Measurements from ENCODE around the gene TTLL8. TPM values are rescaled to one million over a fixed set of nuclear protein-coding genes. Genes with fewer than 3 reads are reported as not detected.

The TTLL8 gene
- polyA plus RNA-seq, 1 donor from 2014 or later: not detected

DNA sequence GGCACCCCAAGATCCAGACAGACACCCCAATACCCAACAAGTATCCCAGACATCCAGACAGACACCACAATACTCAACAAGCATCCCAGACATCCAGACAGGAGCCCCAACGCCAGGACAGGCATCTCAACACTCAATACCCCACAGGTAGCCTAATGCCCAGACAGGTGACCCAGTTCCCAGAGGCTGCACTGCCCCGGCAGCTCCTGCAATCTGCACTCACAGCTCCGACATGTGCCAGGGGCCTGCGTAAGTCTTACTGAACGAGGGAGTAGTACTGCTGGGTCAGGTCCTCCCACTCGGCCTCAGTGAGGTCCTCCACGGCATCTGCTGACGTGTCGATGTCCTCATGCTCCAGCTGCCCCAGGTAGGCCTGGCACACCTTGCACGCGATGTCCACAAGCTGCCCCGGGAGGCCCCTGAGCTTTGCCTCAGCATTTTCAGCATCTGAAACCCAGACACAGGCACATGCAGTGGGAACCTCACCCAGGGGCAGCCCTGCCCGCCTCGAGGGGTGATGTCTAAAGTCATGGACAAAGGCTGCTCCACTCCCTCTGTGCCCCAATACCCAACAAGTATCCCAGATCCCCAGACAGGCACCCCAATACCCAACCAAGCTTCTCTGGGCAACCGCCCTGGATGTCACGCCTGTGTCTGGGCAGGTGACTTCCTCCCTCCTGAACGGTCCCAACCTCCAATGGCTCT lies 16.6 kb downstream of the TTLL8 start:
- H4K20me1 ChIP-seq (ENCODE audit: insufficient read depth): no peaks in the 10 kb centered on the region
- no peaks in the 10 kb centered on the region for H3F3A ChIP-seq (ENCODE audit: insufficient read depth, low read length, poor library complexity, severe bottlenecking)
- H3K4me2 ChIP-seq (ENCODE audit: low read length): no peak overlapping the region
- H3K9ac ChIP-seq (ENCODE audit: low read length): no peak overlapping the region
- no peak overlapping the region for H3K4me3 ChIP-seq (ENCODE audit: low read length)
- no peaks in the 10 kb centered on the region for H3K27me3 ChIP-seq (ENCODE audit: insufficient read depth, low read depth, low read length)
- H3K9me3 ChIP-seq (ENCODE audit: low read length): no peaks in the 10 kb centered on the region
- TF ChIP-seq, protein P1, sequence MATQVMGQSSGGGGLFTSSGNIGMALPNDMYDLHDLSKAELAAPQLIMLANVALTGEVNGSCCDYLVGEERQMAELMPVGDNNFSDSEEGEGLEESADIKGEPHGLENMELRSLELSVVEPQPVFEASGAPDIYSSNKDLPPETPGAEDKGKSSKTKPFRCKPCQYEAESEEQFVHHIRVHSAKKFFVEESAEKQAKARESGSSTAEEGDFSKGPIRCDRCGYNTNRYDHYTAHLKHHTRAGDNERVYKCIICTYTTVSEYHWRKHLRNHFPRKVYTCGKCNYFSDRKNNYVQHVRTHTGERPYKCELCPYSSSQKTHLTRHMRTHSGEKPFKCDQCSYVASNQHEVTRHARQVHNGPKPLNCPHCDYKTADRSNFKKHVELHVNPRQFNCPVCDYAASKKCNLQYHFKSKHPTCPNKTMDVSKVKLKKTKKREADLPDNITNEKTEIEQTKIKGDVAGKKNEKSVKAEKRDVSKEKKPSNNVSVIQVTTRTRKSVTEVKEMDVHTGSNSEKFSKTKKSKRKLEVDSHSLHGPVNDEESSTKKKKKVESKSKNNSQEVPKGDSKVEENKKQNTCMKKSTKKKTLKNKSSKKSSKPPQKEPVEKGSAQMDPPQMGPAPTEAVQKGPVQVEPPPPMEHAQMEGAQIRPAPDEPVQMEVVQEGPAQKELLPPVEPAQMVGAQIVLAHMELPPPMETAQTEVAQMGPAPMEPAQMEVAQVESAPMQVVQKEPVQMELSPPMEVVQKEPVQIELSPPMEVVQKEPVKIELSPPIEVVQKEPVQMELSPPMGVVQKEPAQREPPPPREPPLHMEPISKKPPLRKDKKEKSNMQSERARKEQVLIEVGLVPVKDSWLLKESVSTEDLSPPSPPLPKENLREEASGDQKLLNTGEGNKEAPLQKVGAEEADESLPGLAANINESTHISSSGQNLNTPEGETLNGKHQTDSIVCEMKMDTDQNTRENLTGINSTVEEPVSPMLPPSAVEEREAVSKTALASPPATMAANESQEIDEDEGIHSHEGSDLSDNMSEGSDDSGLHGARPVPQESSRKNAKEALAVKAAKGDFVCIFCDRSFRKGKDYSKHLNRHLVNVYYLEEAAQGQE (IDR thresholded peaks at IDR 0.05; ENCODE audit: borderline replicate concordance): no peak
- no peak for TF ChIP-seq SMC3 (conservative IDR thresholded peaks at IDR 0.05; ENCODE audit: poor library complexity)
- no peaks in the 10 kb centered on the region for H3K79me2 ChIP-seq (replicated peaks; ENCODE audit: insufficient read depth, low read length)
- no peak overlapping the region for H2AFZ ChIP-seq (ENCODE audit: low read depth, low read length)
- no peaks in the 10 kb centered on the region for H3K9me2 ChIP-seq (ENCODE audit: insufficient read depth, low read length)
- no peak overlapping the region for H3K27ac ChIP-seq (ENCODE audit: low read length)
- H3K36me3 ChIP-seq (ENCODE audit: insufficient read depth, low read length): no peaks in the 10 kb centered on the region

DNA sequence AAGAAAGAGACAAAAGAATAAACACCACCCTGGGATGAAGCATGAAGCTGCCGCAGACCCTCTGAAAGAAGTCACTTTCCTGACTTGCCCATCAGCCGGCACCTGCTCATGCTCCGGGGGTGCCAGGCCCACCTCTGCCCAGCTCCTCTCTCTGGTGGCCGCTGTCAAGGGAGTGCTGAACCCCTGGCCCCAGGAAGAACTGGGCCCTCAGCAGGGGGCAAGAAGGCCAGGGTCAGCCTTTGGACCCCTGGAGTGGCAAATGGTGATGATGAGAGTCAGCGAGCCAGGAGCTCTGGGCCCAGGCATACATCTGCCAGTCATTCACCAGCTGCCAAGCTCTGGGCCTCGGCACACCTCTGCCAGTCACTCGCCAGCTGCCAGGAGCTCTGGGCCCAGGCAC lies 17.4 kb downstream of the TTLL8 start:
- no peak overlapping the region for H3K27ac ChIP-seq (ENCODE audit: low read length)
- H3K36me3 ChIP-seq (ENCODE audit: insufficient read depth, low read length): no peaks in the 10 kb centered on the region
- TF ChIP-seq, protein P2, sequence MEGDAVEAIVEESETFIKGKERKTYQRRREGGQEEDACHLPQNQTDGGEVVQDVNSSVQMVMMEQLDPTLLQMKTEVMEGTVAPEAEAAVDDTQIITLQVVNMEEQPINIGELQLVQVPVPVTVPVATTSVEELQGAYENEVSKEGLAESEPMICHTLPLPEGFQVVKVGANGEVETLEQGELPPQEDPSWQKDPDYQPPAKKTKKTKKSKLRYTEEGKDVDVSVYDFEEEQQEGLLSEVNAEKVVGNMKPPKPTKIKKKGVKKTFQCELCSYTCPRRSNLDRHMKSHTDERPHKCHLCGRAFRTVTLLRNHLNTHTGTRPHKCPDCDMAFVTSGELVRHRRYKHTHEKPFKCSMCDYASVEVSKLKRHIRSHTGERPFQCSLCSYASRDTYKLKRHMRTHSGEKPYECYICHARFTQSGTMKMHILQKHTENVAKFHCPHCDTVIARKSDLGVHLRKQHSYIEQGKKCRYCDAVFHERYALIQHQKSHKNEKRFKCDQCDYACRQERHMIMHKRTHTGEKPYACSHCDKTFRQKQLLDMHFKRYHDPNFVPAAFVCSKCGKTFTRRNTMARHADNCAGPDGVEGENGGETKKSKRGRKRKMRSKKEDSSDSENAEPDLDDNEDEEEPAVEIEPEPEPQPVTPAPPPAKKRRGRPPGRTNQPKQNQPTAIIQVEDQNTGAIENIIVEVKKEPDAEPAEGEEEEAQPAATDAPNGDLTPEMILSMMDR (IDR thresholded peaks at IDR 0.05; ENCODE audit: poor library complexity, severe bottlenecking): no peak
- TF ChIP-seq, protein P1 (IDR thresholded peaks at IDR 0.05; ENCODE audit: borderline replicate concordance): no peak
- TF ChIP-seq POLR2AphosphoS5 (IDR thresholded peaks at IDR 0.05) (no peak), MXI1 (conservative IDR thresholded peaks at IDR 0.05; ENCODE audit: poor library complexity, severe bottlenecking) (no peak), EP300 (conservative IDR thresholded peaks at IDR 0.05; ENCODE audit: poor library complexity, severe bottlenecking) (no peak), TAF1 (IDR thresholded peaks at IDR 0.05; ENCODE audit: low read depth) (no peak), SMC3 (conservative IDR thresholded peaks at IDR 0.05; ENCODE audit: poor library complexity) (no peak), RAD21 (conservative IDR thresholded peaks at IDR 0.05) (no peak), EZH2 (IDR thresholded peaks at IDR 0.05; ENCODE audit: borderline replicate concordance, insufficient read depth, low read length, poor library complexity, severe bottlenecking) (no peak)
- no peak overlapping the region for H3K4me2 ChIP-seq (ENCODE audit: low read length)
- no peak overlapping the region for H3K4me3 ChIP-seq (ENCODE audit: low read length)
- H4K20me1 ChIP-seq (ENCODE audit: insufficient read depth): no peaks in the 10 kb centered on the region
- no peaks in the 10 kb centered on the region for H3K79me2 ChIP-seq (replicated peaks; ENCODE audit: insufficient read depth, low read length)
- no peaks in the 10 kb centered on the region for H3F3A ChIP-seq (ENCODE audit: insufficient read depth, low read length, poor library complexity, severe bottlenecking)
- H3K9me2 ChIP-seq (ENCODE audit: insufficient read depth, low read length): no peaks in the 10 kb centered on the region
- no peak overlapping the region for H2AFZ ChIP-seq (ENCODE audit: low read depth, low read length)
- H3K9ac ChIP-seq (ENCODE audit: low read length): no peak overlapping the region
- no peaks in the 10 kb centered on the region for H3K27me3 ChIP-seq (ENCODE audit: insufficient read depth, low read depth, low read length)
- no peaks in the 10 kb centered on the region for H3K9me3 ChIP-seq (ENCODE audit: low read length)
